Activated gamma-delta T cell treated with Interleukin-2 at 50 U/mL for 16 hours (primary cell): ENCODE measurements around the gene HOXA7.

Source experiments
- DNase-seq: peaks from one replicate; pipeline ENCODE4 v3.0.0-alpha.2; 2020

The HOXA7 gene

GRCh38 chr7:27181795-27182275 lies 25.4 kb upstream of the HOXA7 start:
- no peak for DNase-seq

GRCh38 chr7:27180431-27181420 lies 24.3 kb upstream of the HOXA7 start:
- DNase-seq: no peak

GRCh38 chr7:27179503-27180430 lies 23.3 kb upstream of the HOXA7 start:
- peak; percentile 58 for DNase-seq

- no peak for DNase-seq
Observed at GRCh38 chr7:27179030-27179429, 22.6 kb upstream of the HOXA7 start.

- no peak for DNase-seq
Observed at GRCh38 chr7:27178366-27178765, 21.9 kb upstream of the HOXA7 start.

- DNase-seq: no peak
Observed at GRCh38 chr7:27177795-27178320, 21.4 kb upstream of the HOXA7 start.

- DNase-seq: no peak
Observed at GRCh38 chr7:27176962-27177794, 20.7 kb upstream of the HOXA7 start.

- no peak for DNase-seq
Observed at GRCh38 chr7:27176524-27176845, 20.0 kb upstream of the HOXA7 start.

GRCh38 chr7:27175626-27176523 lies 19.4 kb upstream of the HOXA7 start:
- DNase-seq: no peak

GRCh38 chr7:27174874-27175625 lies 18.6 kb upstream of the HOXA7 start:
- no peak for DNase-seq

GRCh38 chr7:27173956-27174873 lies 17.7 kb upstream of the HOXA7 start, which contains the start of gene HOXA10:
HOXA10 (minus strand) TSS chr7:27174320; CDS start chr7:27174306, 14 bp downstream.
- no peak for DNase-seq

- DNase-seq: no peak
Observed at GRCh38 chr7:27173511-27173955, 17.1 kb upstream of the HOXA7 start.

- DNase-seq: no peak
Observed at GRCh38 chr7:27172823-27173510, 16.5 kb upstream of the HOXA7 start.

- no peak for DNase-seq
Observed at GRCh38 chr7:27172315-27172774, 15.9 kb upstream of the HOXA7 start.

- DNase-seq: no peak
Observed at GRCh38 chr7:27171637-27172314, 15.3 kb upstream of the HOXA7 start.

- no peak for DNase-seq
Observed at GRCh38 chr7:27171325-27171636, 14.8 kb upstream of the HOXA7 start.

- DNase-seq: no peak
Observed at GRCh38 chr7:27170426-27171324, 14.2 kb upstream of the HOXA7 start.
